ENCODE results near the gene FOXD4L6.
"Not testable (repeated sequence)": the region's sequence is repeated elsewhere in the genome, so short reads cannot be mapped to it uniquely, and the experiment has no call there.

FOXD4L6 gene

GRCh38 chr9:41100508-41100907 is 28.0 kb downstream of the FOXD4L6 start:
- DNase-seq (ENCODE audit: low read depth in 2 of 2), result not testable (repeated sequence)

GRCh38 chr9:41098759-41099158 is 29.7 kb downstream of the FOXD4L6 start:
- DNase-seq (ENCODE audit: low read depth in 2 of 2), result not testable (repeated sequence)

GRCh38 chr9:41095060-41095459 is 33.4 kb downstream of the FOXD4L6 start:
- DNase-seq (ENCODE audit: low read depth in 2 of 2), result not testable (repeated sequence)

- DNase-seq (ENCODE audit: low read depth in 2 of 2), result not testable (repeated sequence)
Measured at GRCh38 chr9:41094010-41094773, 34.3 kb downstream of the FOXD4L6 start.

GRCh38 chr9:41090922-41091321 is 37.6 kb downstream of the FOXD4L6 start:
- DNase-seq (ENCODE audit: low read depth in 2 of 2), result not testable (repeated sequence)

- not testable (repeated sequence) for DNase-seq (ENCODE audit: low read depth in 2 of 2)
Measured at GRCh38 chr9:41090386-41090785, 38.1 kb downstream of the FOXD4L6 start.

GRCh38 chr9:41088450-41089059 is 39.9 kb downstream of the FOXD4L6 start:
- DNase-seq (ENCODE audit: low read depth in 2 of 2), result not testable (repeated sequence)

GRCh38 chr9:41087929-41088328 is 40.6 kb downstream of the FOXD4L6 start:
- DNase-seq (ENCODE audit: low read depth in 2 of 2), result not testable (repeated sequence)

- not testable (repeated sequence) for DNase-seq (ENCODE audit: low read depth in 2 of 2)
Measured at GRCh38 chr9:41087157-41087780, 41.2 kb downstream of the FOXD4L6 start.

- DNase-seq (ENCODE audit: low read depth in 2 of 2), result not testable (repeated sequence)
Measured at GRCh38 chr9:41086685-41087084, 41.8 kb downstream of the FOXD4L6 start.

- DNase-seq (ENCODE audit: low read depth in 2 of 2), result not testable (repeated sequence)
Measured at GRCh38 chr9:41086215-41086614, 42.3 kb downstream of the FOXD4L6 start.

- not testable (repeated sequence) for DNase-seq (ENCODE audit: low read depth in 2 of 2)
Measured at GRCh38 chr9:41082358-41082757, 46.1 kb downstream of the FOXD4L6 start.

- DNase-seq (ENCODE audit: low read depth in 2 of 2), result not testable (repeated sequence)
Measured at GRCh38 chr9:41079464-41079863, 49.0 kb downstream of the FOXD4L6 start.

GRCh38 chr9:41077586-41077985 is 50.9 kb downstream of the FOXD4L6 start:
- DNase-seq (ENCODE audit: low read depth in 2 of 2), result not testable (repeated sequence)
